DMS 273 (cell line): ENCODE data around the gene BTF3L4.
"Not testable (repeated sequence)": the region's sequence is repeated elsewhere in the genome, so short reads cannot be mapped to it uniquely, and the experiment has no call there.

Experiments used
- DNase-seq: peaks from one replicate; lab custom pipeline; 2025; ENCODE audit not compliant: unreplicated experiment; lab: John Stamatoyannopoulos, UW

Gene BTF3L4

GRCh38 chr1:52055066-52055865, 829 bp upstream of the BTF3L4 start, which contains the start of gene TXNDC12:
Gene TXNDC12 (minus strand): TSS chr1:52055191. CDS start chr1:52055096, 95 bp downstream.
- DNase-seq = peak; percentile 96

GRCh38 chr1:52055866-52056162, 281 bp upstream of the BTF3L4 start:
- no peak for DNase-seq

DNA sequence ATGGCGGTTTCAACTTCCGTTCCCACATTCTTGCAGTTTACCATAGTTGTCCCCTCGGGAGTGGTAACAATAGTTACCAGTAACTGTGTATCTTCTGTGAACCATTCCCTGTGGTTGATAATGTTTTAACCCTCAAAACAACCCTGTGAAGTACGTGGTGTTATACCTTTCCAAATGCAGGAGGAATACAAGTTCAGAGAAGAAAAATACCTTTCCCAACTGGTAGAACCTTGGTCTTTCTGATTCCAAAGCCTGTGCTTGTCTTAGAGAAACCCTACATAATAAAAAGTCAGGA, 789 bp downstream of the BTF3L4 start:
- DNase-seq = no peak

DNA sequence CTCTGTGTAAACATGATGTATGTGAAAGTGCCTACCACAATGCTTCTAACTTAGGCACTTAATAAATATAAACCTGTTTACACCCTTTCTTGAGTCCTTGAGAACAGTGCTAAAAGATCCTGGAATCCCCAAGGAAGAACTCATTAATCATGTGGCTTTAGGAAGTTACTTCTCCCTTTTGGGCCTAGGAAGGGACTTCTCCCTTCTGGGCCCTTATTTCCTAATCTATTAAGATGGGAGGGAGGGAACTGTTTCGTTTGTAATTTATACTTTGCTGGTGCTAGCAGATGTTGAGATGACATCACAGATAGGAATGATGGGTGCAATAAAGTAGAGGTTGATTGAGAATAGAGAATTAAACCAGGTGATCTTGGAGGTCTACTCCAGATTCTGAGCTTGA, 1.2 kb downstream of the BTF3L4 start:
- peak; percentile 51 for DNase-seq

DNA sequence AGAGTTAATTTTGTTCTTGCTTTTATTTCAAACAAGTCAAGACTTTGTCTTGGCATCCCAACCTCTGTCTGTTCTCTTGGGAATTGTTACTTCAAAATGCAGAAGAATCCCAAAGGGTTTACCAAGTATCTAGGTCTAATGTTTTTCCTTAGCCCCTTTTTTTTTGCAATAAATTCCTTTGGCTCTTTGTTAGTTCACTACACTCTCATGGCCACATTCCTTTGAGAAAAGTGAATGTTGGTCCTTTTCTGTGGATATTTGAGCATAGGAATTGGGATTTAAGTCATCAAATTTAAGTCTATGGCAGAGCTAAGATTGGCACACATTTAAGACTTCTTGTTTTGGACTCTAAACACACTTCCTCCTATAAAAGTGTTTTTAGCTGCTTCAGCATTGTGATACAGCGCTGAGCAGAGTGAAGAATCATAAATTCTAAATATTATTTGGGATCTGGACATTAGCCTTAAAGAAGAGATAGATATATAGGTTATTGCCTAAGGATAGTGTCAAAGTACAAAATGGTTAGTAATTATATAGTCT, 1.9 kb downstream of the BTF3L4 start:
- DNase-seq = no peak

- no peak for DNase-seq
Measured at GRCh38 chr1:52059321-52059720, 3.2 kb downstream of the BTF3L4 start.

DNA sequence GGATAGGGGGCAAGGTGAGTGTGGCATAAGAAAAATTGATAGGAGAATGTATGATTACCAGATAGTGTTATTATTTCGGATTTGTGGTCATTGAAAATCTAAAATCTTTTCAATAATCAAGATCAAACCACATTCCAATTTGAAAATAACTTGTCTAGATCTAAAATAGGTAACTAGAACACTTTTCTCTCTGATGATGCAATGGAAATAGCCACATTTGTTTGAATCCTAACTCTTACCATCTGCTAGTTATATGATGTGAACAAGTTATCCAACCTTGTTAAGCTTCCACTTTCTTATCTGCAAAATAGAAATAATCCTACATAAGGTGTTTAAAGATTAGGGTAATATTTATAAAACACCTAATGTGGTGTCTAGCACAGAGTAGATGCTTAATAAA, 3.8 kb downstream of the BTF3L4 start:
- no peak for DNase-seq

DNA sequence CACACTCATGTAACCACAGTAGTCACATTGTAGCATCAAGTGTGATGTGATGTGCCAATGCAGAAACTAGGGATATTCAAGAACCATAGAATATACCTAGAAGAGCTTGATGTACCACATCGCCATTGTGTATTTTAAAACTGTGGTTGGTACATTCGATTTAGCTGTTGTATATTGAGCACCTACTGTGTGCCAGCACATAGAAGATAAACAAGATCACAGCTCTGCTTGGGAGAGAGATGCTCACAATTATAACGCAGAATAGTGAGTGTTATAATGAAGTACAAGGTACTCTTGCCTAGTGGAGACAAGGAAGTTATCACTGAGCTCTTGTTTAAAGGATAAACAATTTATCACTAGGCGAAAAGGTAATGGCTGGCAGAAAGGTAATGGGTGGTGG, 4.7 kb downstream of the BTF3L4 start:
- DNase-seq = no peak

- DNase-seq = no peak
Measured at GRCh38 chr1:52063192-52063591, 7.1 kb downstream of the BTF3L4 start.

DNA sequence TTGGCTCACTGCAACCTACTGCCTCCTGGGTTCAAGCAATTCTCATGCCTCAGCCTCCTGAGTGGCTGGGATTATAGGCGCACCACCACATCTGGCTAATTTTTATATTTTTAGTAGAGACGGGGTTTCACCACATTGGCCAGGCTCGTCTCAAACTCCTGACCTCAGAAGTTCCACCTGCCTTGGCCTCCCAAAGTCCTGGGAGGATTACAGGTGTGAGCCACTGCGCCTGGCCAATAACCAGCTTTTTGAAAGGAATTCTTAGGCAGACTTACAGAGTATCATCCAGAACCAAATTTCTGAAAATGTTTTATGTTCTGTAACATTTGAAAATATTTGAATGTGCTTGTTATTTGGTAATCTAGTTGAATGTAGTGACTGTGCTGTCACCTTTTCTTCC, 14.6 kb downstream of the BTF3L4 start:
- DNase-seq = no peak

DNA sequence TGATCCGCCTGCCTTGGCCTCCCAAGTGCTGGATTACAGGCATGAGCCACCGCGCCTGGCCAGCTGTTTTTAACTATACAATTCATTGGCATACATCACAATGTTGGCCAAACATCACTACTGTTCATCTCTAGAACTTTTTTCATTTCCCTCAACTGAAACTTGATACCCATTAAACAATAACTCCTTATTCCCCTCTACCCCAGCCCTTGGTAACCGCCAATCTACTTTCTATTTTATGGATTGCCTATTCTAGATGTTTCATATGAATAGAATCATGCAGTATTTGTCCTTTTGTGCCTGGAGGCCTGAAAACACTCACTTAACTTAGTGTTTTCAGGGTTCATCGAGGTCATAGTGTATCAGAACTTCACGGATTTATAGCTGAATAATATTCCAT, 16.2 kb downstream of the BTF3L4 start:
- no peak for DNase-seq

DNA sequence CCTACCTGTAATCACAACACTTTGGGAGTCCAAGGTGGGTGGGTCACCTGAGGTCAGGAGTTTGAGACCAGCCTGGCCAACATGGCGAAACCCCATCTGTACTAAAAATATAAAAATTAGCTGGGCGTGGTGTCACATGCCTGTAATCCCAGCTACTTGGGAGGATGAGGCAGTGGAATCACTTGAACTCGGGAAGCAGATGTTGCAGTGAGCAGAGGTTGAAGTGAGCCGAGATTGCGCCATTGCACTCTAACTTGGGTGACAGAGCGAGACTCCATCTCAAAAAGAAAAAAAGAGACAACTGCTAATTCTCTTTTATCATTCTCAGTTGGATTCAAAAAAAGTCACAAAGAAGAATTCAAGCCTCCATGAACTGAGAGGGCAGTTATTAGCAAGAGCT, 21.2 kb downstream of the BTF3L4 start:
- DNase-seq = not testable (repeated sequence)

DNA sequence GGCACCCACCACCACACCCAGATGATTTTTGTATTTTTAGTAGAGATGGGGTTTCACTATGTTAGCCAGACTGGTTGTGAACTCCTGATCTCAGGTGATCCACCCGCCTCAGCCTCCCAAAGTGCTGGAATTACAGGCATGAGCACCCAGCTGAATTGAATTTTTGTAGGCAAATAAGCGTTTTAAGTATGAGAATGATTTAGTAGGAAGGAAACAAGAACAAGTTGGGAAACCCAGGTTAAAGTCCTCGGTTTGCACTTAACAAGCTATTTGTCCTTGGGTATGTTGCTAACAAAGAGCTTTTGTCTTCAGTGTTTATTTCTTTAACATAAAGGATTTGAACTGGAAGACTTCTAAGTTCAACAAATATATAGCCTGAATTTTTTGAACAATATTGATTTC, 23.9 kb downstream of the BTF3L4 start:
- DNase-seq = no peak

DNA sequence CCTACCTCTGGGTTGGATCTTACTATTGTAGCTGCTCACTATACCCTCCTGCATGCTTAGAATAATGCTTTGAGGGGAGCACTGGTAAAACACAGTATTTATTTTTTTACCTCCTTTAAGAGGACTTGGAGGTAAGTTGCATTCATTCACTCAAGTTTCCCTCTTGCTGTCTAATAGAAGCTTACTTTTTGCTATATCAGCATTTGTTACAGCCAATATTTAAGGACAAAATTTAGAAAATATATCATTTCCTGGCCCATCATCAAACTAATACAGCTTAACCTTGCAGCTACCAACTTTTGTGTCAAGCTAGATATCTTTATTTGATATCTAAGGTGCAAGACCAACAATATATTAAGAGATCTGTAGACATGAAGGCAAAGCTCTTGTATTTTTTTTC, 31.8 kb downstream of the BTF3L4 start:
- DNase-seq = not testable (repeated sequence)

DNA sequence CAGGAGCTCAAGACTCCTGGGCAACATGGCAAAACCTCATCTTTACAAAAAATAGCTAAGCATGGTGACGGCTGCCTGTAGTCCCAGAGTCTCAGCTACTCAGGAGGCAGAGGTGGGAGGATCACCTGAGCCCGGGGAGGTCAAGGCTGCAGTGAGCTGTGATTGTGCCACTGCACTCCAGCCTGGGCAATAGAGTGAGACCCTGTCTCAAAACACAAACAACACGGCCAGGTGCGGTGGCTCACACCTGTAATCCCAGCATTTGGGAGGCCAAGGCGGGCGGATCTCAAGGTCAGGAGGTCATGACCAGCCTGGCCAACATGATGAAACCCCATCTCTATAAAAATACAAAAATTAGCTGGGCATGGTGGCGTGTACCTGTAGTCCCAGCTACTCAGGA, 38.2 kb downstream of the BTF3L4 start:
- DNase-seq = not testable (repeated sequence)

DNA sequence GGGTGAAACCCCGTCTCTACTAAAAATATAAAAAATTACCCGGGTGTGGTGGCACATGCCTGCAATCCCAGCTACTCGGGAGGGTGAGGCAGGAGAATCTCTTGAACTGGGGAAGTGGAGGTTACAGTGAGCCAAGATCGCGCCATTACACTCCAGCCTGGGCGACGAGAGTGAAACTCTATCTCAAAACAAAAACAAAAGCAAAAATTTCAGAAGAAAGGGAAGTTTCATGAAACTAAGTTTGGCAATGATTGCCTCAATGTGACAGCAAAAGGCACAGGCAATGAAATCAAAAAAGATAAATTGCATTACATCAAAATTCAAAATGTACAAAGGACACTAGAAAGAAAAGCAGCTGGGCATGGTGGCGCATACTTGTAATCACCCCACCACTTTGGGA, 40.1 kb downstream of the BTF3L4 start:
- no peak for DNase-seq

- no peak for DNase-seq
Measured at GRCh38 chr1:52098139-52098871, 42.2 kb downstream of the BTF3L4 start.

DNA sequence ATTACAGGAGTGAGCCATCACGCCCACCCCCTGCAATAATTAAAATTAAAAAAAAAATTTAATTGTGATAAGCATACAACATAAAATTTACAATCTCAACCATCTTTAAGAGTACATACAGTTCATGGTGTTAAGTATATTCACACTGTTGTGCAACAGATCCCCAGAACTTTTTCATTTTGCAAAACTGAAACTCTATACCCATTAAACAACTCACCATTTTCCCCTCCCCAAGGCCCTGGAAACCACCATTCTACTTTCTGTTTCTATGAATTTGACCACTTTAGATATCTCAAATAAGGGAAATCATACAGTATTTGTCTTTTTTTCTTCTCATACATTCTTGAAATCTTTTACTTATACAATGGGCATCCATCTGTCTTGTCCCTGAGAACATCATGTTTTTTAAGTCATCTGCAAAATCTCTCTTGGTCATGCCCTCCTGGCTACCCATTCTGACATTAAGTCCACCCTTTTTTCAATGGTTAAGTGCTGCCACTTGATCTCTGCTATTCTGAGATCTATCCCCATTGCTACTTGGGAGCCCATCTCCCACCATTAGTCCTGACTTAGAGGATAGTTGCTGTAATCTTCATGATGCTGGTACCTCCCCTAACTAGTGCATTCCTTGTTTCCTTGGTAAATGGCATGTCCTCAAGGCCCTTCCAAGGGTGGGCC, 46.4 kb downstream of the BTF3L4 start:
- DNase-seq = no peak

- DNase-seq = no peak
Measured at GRCh38 chr1:52111492-52111891, 55.4 kb downstream of the BTF3L4 start.

DNA sequence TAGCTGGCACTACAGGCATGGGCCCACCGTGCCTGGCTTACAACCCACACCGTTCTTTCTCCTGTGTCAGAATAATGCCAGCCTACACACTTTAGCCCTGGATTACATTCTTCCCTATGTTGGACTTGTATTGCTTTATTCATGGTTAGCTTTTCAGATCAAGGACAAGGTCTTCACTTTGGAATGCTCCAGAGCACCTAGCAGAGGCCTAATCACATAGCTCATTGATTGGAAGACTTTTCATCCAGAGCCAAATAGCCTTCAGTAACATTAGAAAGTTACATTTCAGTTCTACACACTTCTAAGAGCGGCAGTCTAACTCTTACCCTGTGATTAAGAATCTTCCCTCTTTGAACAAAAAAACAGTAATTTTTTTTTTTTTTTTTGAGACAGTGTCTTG, 56.4 kb downstream of the BTF3L4 start:
- DNase-seq = no peak

GRCh38 chr1:52119301-52120079, 63.4 kb downstream of the BTF3L4 start:
- no peak for DNase-seq
